Esophagus squamous epithelium (tissue), 5 donors: ENCODE results near the gene AGBL5. TPM values are rescaled to one million over a fixed set of nuclear protein-coding genes. Genes with fewer than 3 reads are reported as not detected.
"Not testable (repeated sequence)": the region's sequence is repeated elsewhere in the genome, so short reads cannot be mapped to it uniquely, and the experiment has no call there.

Experiments used
- DNase-seq: peaks from one replicate; lab custom pipeline; 2025; lab: John Stamatoyannopoulos, UW
- H3K27ac ChIP-seq, 4 donors: fragments of 200-600 bp; sonication (generic); one replicate each; pipeline ENCODE4 v1.5.1; 2016 to 2019; ENCODE audit warnings: mild to moderate bottlenecking in 1 of 4
- H3K27me3 ChIP-seq, 4 donors: fragments of 200-600 bp; sonication (generic); 1 replicate in 3 of 4; 2 replicates in 1 of 4; pipeline versions ENCODE4 v1.5.1 to v1.6.0; 2017 to 2021; ENCODE audit warnings: antibody characterized with exemption in 1 of 4
- H3K36me3 ChIP-seq, 3 donors: fragments of 200-600 bp; sonication (generic); one replicate each; pipeline ENCODE4 v1.5.1; 2016 to 2019
- H3K4me1 ChIP-seq, 3 donors: fragments of 200-600 bp; sonication (generic); one replicate each; pipeline ENCODE4 v1.5.1; 2017 to 2019
- H3K4me3 ChIP-seq, 4 donors: fragments of 200-600 bp; sonication (generic); 1 replicate in 3 of 4; 2 replicates in 1 of 4; pipeline ENCODE4 v1.5.1; 2016 to 2019; ENCODE audit warnings: mild to moderate bottlenecking in 2 of 4, moderate library complexity in 1 of 4
- H3K9me3 ChIP-seq, 3 donors: fragments of 200-600 bp; sonication (generic); one replicate each; pipeline ENCODE4 v1.5.1; 2016 to 2019
- POLR2A ChIP-seq, 4 donors: fragments of 450-650 bp; IDR thresholded peaks; one replicate each; pipeline ENCODE4 v1.6.1; 2017; ENCODE audit warnings: antibody characterized with exemption in 4 of 4, mild to moderate bottlenecking in 4 of 4, moderate library complexity in 3 of 4
- WGBS, 2 donors: methylation state at CpG; one replicate each; pipeline ENCODE4 v1.1.5; 2018; 5-methylcytosine and 5-hydroxymethylcytosine counted together
- intact Hi-C: fragments of 100-400 bp; cut with DNase I; formaldehyde crosslinking; loops from one replicate; pipeline ENCODE4 v1.15.0; 2022
- total RNA-seq, 4 donors: library from RNA; depleted of rRNA; stranded (reverse); fragments of >200 nt; gene quantifications; one replicate each; pipeline ENCODE4 v1.1.0, GENCODE V29; 2016
- TF ChIP-seq, protein P1 (sequence below), 6 experiments: fragments of 450-650 bp in 4 of 6; fragments of 200-600 bp in 2 of 6; sonication (generic) in 2 of 6; IDR thresholded peaks; one replicate each; pipeline ENCODE4 v1.5.1; 2016 to 2019; ENCODE audit warnings: antibody characterized with exemption in 6 of 6, mild to moderate bottlenecking in 4 of 6, moderate library complexity in 4 of 6
- donor health status: DM: yes; HTN: yes; CAD: no.

Gene AGBL5
- total RNA-seq, 4 donors from 2014 or later, result 4.7 to 12.4 (median 9.6) TPM

DNA sequence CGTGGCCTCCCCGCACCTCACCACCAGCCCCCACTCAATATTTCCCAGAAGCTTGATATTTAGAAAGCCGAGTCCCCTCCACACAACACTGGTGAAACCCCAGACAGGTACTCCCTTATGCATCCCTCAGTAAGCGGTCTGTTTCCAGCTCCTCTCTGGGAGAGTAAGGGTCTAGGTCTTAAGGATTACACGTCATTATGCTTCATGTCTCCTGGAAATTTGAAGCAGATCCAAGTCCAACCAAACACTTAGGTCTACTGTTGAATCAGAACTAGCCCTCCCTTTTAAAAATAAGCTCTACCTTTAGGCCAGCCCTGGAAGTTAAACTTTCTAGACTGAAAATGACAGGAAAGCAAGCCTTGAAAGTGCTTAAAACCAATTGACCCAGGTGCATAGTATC is 21.5 kb downstream of the AGBL5 start:
- Histone ChIP-seq H3K9me3 (no peaks in the 10 kb centered on the region), H3K4me1 (peaks cover 16 to 93% (median 52%) of the 10 kb centered on the region in 3 donors), H3K36me3 (peaks cover 0 to 24% (median 8%) of the 10 kb centered on the region in 3 donors), H3K4me3 (no peak overlapping the region), H3K27me3 (no peaks in the 10 kb centered on the region), H3K27ac (peak overlapping the region in 3 of 4 donors; percentile 92 to 98 (median 97))
- TF ChIP-seq, protein P1, sequence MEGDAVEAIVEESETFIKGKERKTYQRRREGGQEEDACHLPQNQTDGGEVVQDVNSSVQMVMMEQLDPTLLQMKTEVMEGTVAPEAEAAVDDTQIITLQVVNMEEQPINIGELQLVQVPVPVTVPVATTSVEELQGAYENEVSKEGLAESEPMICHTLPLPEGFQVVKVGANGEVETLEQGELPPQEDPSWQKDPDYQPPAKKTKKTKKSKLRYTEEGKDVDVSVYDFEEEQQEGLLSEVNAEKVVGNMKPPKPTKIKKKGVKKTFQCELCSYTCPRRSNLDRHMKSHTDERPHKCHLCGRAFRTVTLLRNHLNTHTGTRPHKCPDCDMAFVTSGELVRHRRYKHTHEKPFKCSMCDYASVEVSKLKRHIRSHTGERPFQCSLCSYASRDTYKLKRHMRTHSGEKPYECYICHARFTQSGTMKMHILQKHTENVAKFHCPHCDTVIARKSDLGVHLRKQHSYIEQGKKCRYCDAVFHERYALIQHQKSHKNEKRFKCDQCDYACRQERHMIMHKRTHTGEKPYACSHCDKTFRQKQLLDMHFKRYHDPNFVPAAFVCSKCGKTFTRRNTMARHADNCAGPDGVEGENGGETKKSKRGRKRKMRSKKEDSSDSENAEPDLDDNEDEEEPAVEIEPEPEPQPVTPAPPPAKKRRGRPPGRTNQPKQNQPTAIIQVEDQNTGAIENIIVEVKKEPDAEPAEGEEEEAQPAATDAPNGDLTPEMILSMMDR (IDR thresholded peaks at IDR 0.05), result no peak
- TF ChIP-seq POLR2A (IDR thresholded peaks at IDR 0.05), result no peak
- no peak for DNase-seq
- intact Hi-C loops, result no loop called here
- 47 to 67% methylated on average over 5 of the region's 5 CpGs for WGBS, 2 donors

DNA sequence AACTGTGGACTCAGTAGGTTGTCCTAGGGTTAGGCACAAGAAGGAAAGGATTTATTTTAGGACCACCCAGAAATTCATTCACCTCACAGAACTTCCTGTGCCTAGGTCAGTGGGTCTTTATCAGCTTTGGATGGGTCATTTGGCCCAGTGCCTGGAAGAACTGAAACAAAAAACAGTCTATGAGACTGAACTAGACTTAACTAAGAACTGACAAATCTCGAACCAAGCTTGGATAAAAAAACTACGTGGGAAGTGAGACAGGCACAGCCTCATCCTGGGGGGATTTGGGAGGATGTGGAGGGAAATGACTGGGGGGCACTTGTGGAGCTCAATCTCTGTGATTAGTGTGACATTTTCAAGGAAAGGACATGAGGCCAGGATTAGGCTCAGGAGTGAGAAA is 22.3 kb downstream of the AGBL5 start:
- H3K4me1 ChIP-seq, result peaks cover 16 to 88% (median 50%) of the 10 kb centered on the region in 3 donors
- TF ChIP-seq POLR2A (IDR thresholded peaks at IDR 0.05), result no peak
- TF ChIP-seq, protein P1 (IDR thresholded peaks at IDR 0.05), result no peak
- 20 to 34% methylated on average over 2 of the region's 2 CpGs for WGBS, 2 donors
- intact Hi-C loops, result no loop called here
- peak overlapping the region in 2 of 4 donors; percentile 92 to 98 for H3K27ac ChIP-seq
- no peaks in the 10 kb centered on the region for H3K9me3 ChIP-seq
- no peaks in the 10 kb centered on the region for H3K27me3 ChIP-seq
- peaks cover 0 to 15% (median 0%) of the 10 kb centered on the region in 3 donors for H3K36me3 ChIP-seq
- no peak overlapping the region for H3K4me3 ChIP-seq
- no peak for DNase-seq

DNA sequence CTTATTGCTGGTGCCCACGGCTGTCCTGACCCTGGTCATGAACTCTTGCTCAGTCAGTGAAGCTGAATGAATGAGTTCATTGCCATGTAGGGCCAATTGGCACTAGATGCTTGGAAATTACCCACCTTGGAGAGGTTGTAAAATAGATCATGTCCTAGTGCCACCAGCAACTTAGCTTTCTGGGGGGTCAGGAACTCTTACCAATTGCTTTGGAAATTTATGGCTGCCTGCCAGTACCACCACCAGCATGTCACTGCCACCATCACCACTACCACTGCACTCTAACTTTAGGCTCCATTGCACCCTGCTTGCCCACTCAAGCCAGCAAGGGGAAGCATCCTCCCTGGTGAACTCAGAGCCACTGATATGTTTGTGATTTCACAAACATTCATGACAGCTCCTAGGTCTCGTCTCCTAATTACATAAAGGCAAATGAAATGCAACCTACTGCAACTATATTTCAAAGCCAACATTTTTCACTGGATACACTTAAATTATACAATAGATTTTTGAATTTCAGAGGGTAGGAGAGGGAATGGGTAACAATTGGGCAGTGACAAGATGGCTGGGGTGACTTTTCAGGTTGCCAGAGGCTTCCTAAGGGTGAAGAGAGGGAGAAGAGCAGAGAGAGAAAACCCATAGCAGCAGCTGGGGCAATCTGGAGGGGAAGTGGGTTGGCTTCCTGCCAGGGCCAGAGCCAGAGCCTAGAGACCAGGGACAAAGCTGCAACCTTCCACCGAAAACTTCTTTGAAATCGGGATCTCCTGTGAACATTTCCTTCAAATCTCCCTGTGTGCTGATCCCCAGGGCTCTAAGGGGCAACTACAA is 23.5 kb downstream of the AGBL5 start:
- Histone ChIP-seq H3K4me1 (peaks cover 9 to 85% (median 38%) of the 10 kb centered on the region in 3 donors), H3K27ac (peak overlapping the region in 3 of 4 donors; percentile 69 to 98 (median 92)), H3K9me3 (no peaks in the 10 kb centered on the region), H3K4me3 (no peak overlapping the region), H3K27me3 (no peaks in the 10 kb centered on the region), H3K36me3 (peaks cover 0 to 3% (median 0%) of the 10 kb centered on the region in 3 donors)
- DNase-seq, result no peak
- intact Hi-C loops, result no loop called here
- 47 to 66% methylated on average over 4 of the region's 4 CpGs for WGBS, 2 donors
- TF ChIP-seq, protein P1 (IDR thresholded peaks at IDR 0.05), result no peak
- TF ChIP-seq POLR2A (IDR thresholded peaks at IDR 0.05), result no peak

DNA sequence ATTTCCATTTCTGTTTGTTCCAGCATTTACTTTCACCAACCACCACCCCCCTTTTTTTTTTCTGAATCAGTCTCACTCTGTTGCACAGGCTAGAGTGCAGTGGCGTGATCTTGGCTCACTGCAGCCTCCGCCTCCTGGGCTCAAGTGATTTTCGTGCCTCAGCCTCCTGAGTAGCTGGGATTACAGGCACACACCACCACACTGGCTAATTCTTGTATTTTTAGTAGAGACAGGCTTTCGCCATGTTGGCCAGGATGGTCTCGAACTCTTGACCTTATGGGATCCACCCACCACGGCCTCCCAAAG is 24.1 kb downstream of the AGBL5 start:
- H3K36me3 ChIP-seq, H3K4me3 ChIP-seq, DNase-seq, H3K27me3 ChIP-seq, H3K9me3 ChIP-seq, intact Hi-C loops: not testable (repeated sequence)
- peaks cover 6 to 85% (median 32%) of the 10 kb centered on the region in 3 donors for H3K4me1 ChIP-seq
- peak overlapping the region in 3 of 4 donors; percentile 29 to 98 (median 92) for H3K27ac ChIP-seq
- WGBS, 2 donors, result 73% methylated on average over 6 of the region's 6 CpGs

DNA sequence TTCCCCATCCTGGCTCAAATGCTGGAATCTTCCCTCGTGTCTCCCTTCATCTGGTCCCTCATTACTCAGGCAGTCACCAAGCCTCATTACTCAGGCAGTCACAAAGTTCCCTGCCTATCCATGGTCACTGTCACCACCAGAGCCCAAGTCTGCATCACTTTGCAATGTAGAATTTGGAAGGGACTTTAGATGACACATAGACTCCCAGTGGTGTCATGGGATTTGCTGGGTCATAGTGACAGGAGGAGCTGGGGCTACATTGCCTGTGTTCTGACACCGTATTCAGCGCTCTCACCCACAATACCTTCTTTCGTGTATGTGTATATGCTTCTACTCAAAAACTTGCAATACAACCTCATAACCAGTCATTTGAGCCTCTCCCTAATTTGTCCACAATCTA is 24.9 kb downstream of the AGBL5 start:
- peaks cover 11 to 87% (median 39%) of the 10 kb centered on the region in 3 donors for H3K4me1 ChIP-seq

More for the DNA sequence above, 24.9 kb downstream of the AGBL5 start:
- Histone ChIP-seq H3K4me3 (no peak overlapping the region), H3K27ac (peak overlapping the region in 3 of 4 donors; percentile 29 to 98 (median 83)), H3K27me3 (no peaks in the 10 kb centered on the region), H3K36me3 (no peaks in the 10 kb centered on the region), H3K9me3 (no peaks in the 10 kb centered on the region)
- whole genome bisulfite sequencing, 2 donors, result 69 to 79% methylated on average over 4 of the region's 4 CpGs
- intact Hi-C loops, result no loop called here
- TF ChIP-seq, protein P1 (IDR thresholded peaks at IDR 0.05), result no peak
- TF ChIP-seq POLR2A (IDR thresholded peaks at IDR 0.05), result no peak
- DNase-seq, result no peak
